ENCODE results near the gene SPIN1.

- TF ChIP-seq JUND (IDR thresholded peaks at IDR 0.05; ENCODE audit: low read length) (no peak), CTCF (IDR thresholded peaks at IDR 0.05; ENCODE audit: control extremely low read depth in 1 of 3, insufficient read depth in 1 of 3, low read depth in 1 of 3, low read length in 3 of 3) (no peak), RBBP5 (IDR thresholded peaks at IDR 0.05; ENCODE audit: borderline replicate concordance, low read depth, low read length) (no peak)
Observed at GRCh38 chr9:88373045-88373444, 15.2 kb upstream of the SPIN1 start.
